ENCODE data around the gene NAGA.

GRCh38 chr22:42079319-42080251 is 9.0 kb upstream of the NAGA start, which contains the start of gene SMDT1:
- TF ChIP-seq EZH2phosphoT487 (IDR thresholded peaks at IDR 0.05; ENCODE audit: insufficient read depth, low read depth) (no peak), EZH2 (IDR thresholded peaks at IDR 0.05; ENCODE audit: insufficient read depth, poor library complexity, severe bottlenecking) (no peak)
